Liver (tissue), 9 donors: Measurements from ENCODE around the gene CLGN. TPM values are rescaled to one million over a fixed set of nuclear protein-coding genes. Genes with fewer than 3 reads are reported as not detected.

Experiments used
- DNase-seq: peaks from one replicate; pipeline ENCODE4 v3.0.0-alpha.2; 2017; ENCODE audit warnings: low spot score
- H3K27ac ChIP-seq, 2 donors: one replicate each; pipeline ENCODE4 v1.7.0; 2013; ENCODE audit warnings: inconsistent platforms in 2 of 2, low read length in 2 of 2, control low read depth in 1 of 2, low read depth in 1 of 2, mild to moderate bottlenecking in 1 of 2
- H3K27me3 ChIP-seq, 4 donors: one replicate each; pipeline versions ENCODE4 v1.6.1 to v1.7.0; 2013; ENCODE audit warnings: low read length in 3 of 4, inconsistent platforms in 1 of 4, mild to moderate bottlenecking in 1 of 4, moderate library complexity in 1 of 4; ENCODE audit not compliant: control insufficient read depth in 4 of 4, insufficient read depth in 4 of 4
- H3K36me3 ChIP-seq, 4 donors: one replicate each; pipeline versions ENCODE4 v1.6.1 to v1.7.0; 2013; ENCODE audit warnings: low read length in 3 of 4, mild to moderate bottlenecking in 3 of 4, low read depth in 1 of 4, moderate library complexity in 1 of 4; ENCODE audit not compliant: control insufficient read depth in 4 of 4, insufficient read depth in 3 of 4
- H3K4me1 ChIP-seq, 4 donors: one replicate each; pipeline versions ENCODE4 v1.6.1 to v1.7.0; 2013; ENCODE audit warnings: low read length in 3 of 4, mild to moderate bottlenecking in 3 of 4, moderate library complexity in 1 of 4; ENCODE audit not compliant: control insufficient read depth in 4 of 4, insufficient read depth in 4 of 4
- H3K4me3 ChIP-seq, 3 donors: one replicate each; pipeline versions ENCODE4 v1.6.1 to v1.7.0; 2013; ENCODE audit warnings: low read length in 3 of 3, control low read depth in 1 of 3, low read depth in 1 of 3, mild to moderate bottlenecking in 1 of 3
- H3K9ac ChIP-seq, 2 donors: one replicate each; pipeline ENCODE4 v1.7.0; 2013; ENCODE audit warnings: low read length in 2 of 2, mild to moderate bottlenecking in 2 of 2, moderate library complexity in 2 of 2, control low read depth in 1 of 2, low read depth in 1 of 2
- H3K9me3 ChIP-seq, 4 donors: one replicate each; pipeline versions ENCODE4 v1.6.1 to v1.7.0; 2013; ENCODE audit warnings: low read length in 3 of 4; ENCODE audit not compliant: control insufficient read depth in 4 of 4
- EGR1 ChIP-seq, 2 donors: IDR thresholded peaks; 2 replicates each; pipeline ENCODE4 v1.6.1; 2016 to 2018; ENCODE audit warnings: antibody characterized with exemption in 2 of 2, low read depth in 2 of 2
- FOXA1 ChIP-seq: IDR thresholded peaks from 2 replicates; pipeline ENCODE4 v1.6.1; 2016; ENCODE audit warnings: antibody characterized with exemption
- FOXA2 ChIP-seq: IDR thresholded peaks from 2 replicates; pipeline ENCODE4 v1.6.1; 2016; ENCODE audit warnings: antibody characterized with exemption
- GABPA ChIP-seq, 2 donors: IDR thresholded peaks in 1 of 2; conservative IDR thresholded peaks in 1 of 2; 2 replicates each; pipeline ENCODE4 v1.6.1; 2016; ENCODE audit warnings: antibody characterized with exemption in 2 of 2, mild to moderate bottlenecking in 1 of 2, moderate library complexity in 1 of 2
- HNF4G ChIP-seq: IDR thresholded peaks from 2 replicates; pipeline ENCODE4 v1.6.1; 2016; ENCODE audit warnings: antibody characterized with exemption
- JUND ChIP-seq, 2 donors: IDR thresholded peaks; 2 replicates each; pipeline ENCODE4 v1.6.1; 2016; ENCODE audit warnings: antibody characterized with exemption in 2 of 2
- NR2F2 ChIP-seq: IDR thresholded peaks from 2 replicates; pipeline ENCODE4 v1.6.1; 2016; ENCODE audit warnings: antibody characterized with exemption
- RAD21 ChIP-seq, 2 donors: IDR thresholded peaks; 2 replicates each; pipeline ENCODE4 v1.6.1; 2016; ENCODE audit warnings: antibody characterized with exemption in 2 of 2, mild to moderate bottlenecking in 2 of 2
- RXRA ChIP-seq, 2 donors: IDR thresholded peaks; 2 replicates each; pipeline ENCODE4 v1.6.1; 2017 to 2018; ENCODE audit warnings: antibody characterized with exemption in 2 of 2, mild to moderate bottlenecking in 1 of 2
- SP1 ChIP-seq: IDR thresholded peaks from 2 replicates; pipeline ENCODE4 v1.6.1; 2018; ENCODE audit warnings: antibody characterized with exemption, mild to moderate bottlenecking
- TAF1 ChIP-seq: conservative IDR thresholded peaks from 2 replicates; pipeline ENCODE4 v1.6.1; 2016; ENCODE audit warnings: antibody characterized with exemption, mild to moderate bottlenecking
- YY1 ChIP-seq: IDR thresholded peaks from 2 replicates; pipeline ENCODE4 v1.6.1; 2016; ENCODE audit warnings: antibody characterized with exemption, mild to moderate bottlenecking
- WGBS: extraction: QIAGEN DNeasy Blood & Tissue Kit; methylation state at CpG from one replicate; pipeline ENCODE4 v1.1.7; 2013; 5-methylcytosine and 5-hydroxymethylcytosine counted together
- polyA plus RNA-seq, 2 donors: library from polyadenylated mRNA; stranded (reverse) in 1 of 2; unstranded in 1 of 2; fragments of 200-250 nt in 1 of 2; fragments of >200 nt in 1 of 2; fragmentation: Nextera tagmentation in 1 of 2; extraction: Ambion mirVana in 1 of 2; gene quantifications; one replicate each; pipeline versions ENCODE4 v1.2.1 to v1.2.3, GENCODE V29; 2013 to 2015
- total RNA-seq, 2 donors: library from RNA; depleted of rRNA; stranded (reverse); fragments of >200 nt; gene quantifications; one replicate each; pipeline ENCODE4 v1.2.3, GENCODE V29; 2014
- TF ChIP-seq, protein P1 (sequence below): IDR thresholded peaks from 2 replicates; pipeline ENCODE4 v1.6.1; 2016; ENCODE audit warnings: antibody characterized with exemption, mild to moderate bottlenecking
- TF ChIP-seq, protein P2 (sequence below): fragments of 150-350 bp; IDR thresholded peaks from 2 replicates; pipeline ENCODE4 v1.5.1; 2017; ENCODE audit warnings: improper control_type of control experiment, low read depth, low read length; ENCODE audit not compliant: missing input control
- TF ChIP-seq, protein P3 (sequence below): IDR thresholded peaks from 2 replicates; pipeline ENCODE4 v1.6.1; 2016; ENCODE audit warnings: antibody characterized with exemption
- TF ChIP-seq, protein P4 (sequence below): IDR thresholded peaks from 2 replicates; pipeline ENCODE4 v1.6.1; 2016; ENCODE audit warnings: antibody characterized with exemption
- TF ChIP-seq, protein P5 (sequence below): IDR thresholded peaks from 2 replicates; pipeline ENCODE4 v1.6.1; 2016; ENCODE audit warnings: antibody characterized with exemption
- donor health status: healthy.
- donor health status: healthy.
- donor health status: healthy.
- donor health status: healthy.
- donor health status: healthy.

Gene CLGN
- total and polyA plus RNA-seq, 4 donors, result 1.0 to 8.2 (median 5.0) TPM

DNA sequence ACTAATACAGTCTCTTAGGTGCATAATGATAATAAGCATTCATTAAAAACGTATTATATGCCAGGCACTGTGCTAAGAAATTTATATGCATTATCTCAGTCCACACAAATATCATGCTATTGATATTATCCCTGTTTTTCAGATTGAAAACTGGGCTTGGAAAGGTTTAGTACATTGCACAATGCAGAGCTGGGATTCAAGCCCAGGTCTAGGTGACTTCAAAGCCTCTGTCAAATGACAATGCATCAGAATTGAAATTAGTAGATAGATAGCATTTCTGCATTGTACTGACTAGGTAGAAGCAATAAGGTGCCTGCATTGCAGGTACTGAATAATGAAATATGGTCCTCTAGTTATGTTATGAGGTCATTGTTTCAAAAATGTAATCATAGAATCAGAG, 72.2 kb downstream of the CLGN start:
- DNase-seq, result no peak
- 48% methylated on average over 1 of the region's 1 CpG for WGBS
- Histone ChIP-seq H3K27me3 (no peaks in the 10 kb centered on the region), H3K9ac (no peak overlapping the region), H3K9me3 (no peaks in the 10 kb centered on the region), H3K27ac (no peak overlapping the region), H3K4me1 (no peaks in the 10 kb centered on the region), H3K36me3 (no peaks in the 10 kb centered on the region), H3K4me3 (no peak overlapping the region)
- TF ChIP-seq NR2F2, result no peak
- TF ChIP-seq, protein P1, sequence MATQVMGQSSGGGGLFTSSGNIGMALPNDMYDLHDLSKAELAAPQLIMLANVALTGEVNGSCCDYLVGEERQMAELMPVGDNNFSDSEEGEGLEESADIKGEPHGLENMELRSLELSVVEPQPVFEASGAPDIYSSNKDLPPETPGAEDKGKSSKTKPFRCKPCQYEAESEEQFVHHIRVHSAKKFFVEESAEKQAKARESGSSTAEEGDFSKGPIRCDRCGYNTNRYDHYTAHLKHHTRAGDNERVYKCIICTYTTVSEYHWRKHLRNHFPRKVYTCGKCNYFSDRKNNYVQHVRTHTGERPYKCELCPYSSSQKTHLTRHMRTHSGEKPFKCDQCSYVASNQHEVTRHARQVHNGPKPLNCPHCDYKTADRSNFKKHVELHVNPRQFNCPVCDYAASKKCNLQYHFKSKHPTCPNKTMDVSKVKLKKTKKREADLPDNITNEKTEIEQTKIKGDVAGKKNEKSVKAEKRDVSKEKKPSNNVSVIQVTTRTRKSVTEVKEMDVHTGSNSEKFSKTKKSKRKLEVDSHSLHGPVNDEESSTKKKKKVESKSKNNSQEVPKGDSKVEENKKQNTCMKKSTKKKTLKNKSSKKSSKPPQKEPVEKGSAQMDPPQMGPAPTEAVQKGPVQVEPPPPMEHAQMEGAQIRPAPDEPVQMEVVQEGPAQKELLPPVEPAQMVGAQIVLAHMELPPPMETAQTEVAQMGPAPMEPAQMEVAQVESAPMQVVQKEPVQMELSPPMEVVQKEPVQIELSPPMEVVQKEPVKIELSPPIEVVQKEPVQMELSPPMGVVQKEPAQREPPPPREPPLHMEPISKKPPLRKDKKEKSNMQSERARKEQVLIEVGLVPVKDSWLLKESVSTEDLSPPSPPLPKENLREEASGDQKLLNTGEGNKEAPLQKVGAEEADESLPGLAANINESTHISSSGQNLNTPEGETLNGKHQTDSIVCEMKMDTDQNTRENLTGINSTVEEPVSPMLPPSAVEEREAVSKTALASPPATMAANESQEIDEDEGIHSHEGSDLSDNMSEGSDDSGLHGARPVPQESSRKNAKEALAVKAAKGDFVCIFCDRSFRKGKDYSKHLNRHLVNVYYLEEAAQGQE, result no peak
- TF ChIP-seq EGR1 (IDR thresholded peaks at IDR 0.05; ENCODE audit: low read depth in 2 of 2), result no peak
- TF ChIP-seq, protein P2, sequence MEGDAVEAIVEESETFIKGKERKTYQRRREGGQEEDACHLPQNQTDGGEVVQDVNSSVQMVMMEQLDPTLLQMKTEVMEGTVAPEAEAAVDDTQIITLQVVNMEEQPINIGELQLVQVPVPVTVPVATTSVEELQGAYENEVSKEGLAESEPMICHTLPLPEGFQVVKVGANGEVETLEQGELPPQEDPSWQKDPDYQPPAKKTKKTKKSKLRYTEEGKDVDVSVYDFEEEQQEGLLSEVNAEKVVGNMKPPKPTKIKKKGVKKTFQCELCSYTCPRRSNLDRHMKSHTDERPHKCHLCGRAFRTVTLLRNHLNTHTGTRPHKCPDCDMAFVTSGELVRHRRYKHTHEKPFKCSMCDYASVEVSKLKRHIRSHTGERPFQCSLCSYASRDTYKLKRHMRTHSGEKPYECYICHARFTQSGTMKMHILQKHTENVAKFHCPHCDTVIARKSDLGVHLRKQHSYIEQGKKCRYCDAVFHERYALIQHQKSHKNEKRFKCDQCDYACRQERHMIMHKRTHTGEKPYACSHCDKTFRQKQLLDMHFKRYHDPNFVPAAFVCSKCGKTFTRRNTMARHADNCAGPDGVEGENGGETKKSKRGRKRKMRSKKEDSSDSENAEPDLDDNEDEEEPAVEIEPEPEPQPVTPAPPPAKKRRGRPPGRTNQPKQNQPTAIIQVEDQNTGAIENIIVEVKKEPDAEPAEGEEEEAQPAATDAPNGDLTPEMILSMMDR, result no peak
- no peak for TF ChIP-seq SP1
- no peak for TF ChIP-seq FOXA2
- TF ChIP-seq, protein P3, sequence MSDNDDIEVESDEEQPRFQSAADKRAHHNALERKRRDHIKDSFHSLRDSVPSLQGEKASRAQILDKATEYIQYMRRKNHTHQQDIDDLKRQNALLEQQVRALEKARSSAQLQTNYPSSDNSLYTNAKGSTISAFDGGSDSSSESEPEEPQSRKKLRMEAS, result no peak
- no peak for TF ChIP-seq GABPA (IDR thresholded peaks at IDR 0.05 in 1 of 2, conservative IDR thresholded peaks at IDR 0.05 in 1 of 2)
- TF ChIP-seq, protein P4, sequence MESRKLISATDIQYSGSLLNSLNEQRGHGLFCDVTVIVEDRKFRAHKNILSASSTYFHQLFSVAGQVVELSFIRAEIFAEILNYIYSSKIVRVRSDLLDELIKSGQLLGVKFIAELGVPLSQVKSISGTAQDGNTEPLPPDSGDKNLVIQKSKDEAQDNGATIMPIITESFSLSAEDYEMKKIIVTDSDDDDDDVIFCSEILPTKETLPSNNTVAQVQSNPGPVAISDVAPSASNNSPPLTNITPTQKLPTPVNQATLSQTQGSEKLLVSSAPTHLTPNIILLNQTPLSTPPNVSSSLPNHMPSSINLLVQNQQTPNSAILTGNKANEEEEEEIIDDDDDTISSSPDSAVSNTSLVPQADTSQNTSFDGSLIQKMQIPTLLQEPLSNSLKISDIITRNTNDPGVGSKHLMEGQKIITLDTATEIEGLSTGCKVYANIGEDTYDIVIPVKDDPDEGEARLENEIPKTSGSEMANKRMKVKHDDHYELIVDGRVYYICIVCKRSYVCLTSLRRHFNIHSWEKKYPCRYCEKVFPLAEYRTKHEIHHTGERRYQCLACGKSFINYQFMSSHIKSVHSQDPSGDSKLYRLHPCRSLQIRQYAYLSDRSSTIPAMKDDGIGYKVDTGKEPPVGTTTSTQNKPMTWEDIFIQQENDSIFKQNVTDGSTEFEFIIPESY, result no peak
- TF ChIP-seq YY1, result no peak
- TF ChIP-seq HNF4G, result no peak
- no peak for TF ChIP-seq RXRA (IDR thresholded peaks at IDR 0.05)
- TF ChIP-seq, protein P5, sequence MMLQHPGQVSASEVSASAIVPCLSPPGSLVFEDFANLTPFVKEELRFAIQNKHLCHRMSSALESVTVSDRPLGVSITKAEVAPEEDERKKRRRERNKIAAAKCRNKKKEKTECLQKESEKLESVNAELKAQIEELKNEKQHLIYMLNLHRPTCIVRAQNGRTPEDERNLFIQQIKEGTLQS, result no peak
- TF ChIP-seq TAF1, result no peak
- TF ChIP-seq RAD21 (IDR thresholded peaks at IDR 0.05), result no peak
- TF ChIP-seq FOXA1, result no peak
- no peak for TF ChIP-seq JUND (IDR thresholded peaks at IDR 0.05)

DNA sequence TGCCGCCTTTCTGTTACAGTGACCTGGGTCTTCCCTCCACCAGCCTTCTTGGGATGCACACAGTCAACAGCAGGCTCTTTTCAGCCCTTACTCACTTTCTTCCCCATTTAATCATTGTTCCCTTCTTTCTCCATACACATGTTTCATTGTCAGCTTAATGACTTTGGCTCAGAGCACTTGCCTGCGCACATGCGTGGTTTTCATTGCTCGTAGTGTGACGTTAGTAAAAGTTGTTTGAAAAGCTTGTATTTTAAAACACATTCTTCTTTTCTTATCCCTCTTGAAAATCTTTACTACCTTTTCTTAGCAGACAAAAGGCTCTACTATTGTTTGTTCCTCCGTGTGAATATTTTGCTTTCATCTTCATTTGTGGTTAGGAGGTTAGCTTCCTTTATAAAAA, 73.7 kb downstream of the CLGN start:
- no peak for DNase-seq
- Histone ChIP-seq H3K9ac (no peak overlapping the region), H3K4me1 (no peaks in the 10 kb centered on the region), H3K27ac (no peak overlapping the region), H3K36me3 (no peaks in the 10 kb centered on the region), H3K4me3 (no peak overlapping the region), H3K27me3 (no peaks in the 10 kb centered on the region), H3K9me3 (no peaks in the 10 kb centered on the region)
- 84% methylated on average over 6 of the region's 6 CpGs for WGBS
- no peak for TF ChIP-seq FOXA1
- TF ChIP-seq TAF1, result no peak
- TF ChIP-seq, protein P5, result no peak
- no peak for TF ChIP-seq EGR1 (IDR thresholded peaks at IDR 0.05; ENCODE audit: low read depth in 2 of 2)
- TF ChIP-seq YY1, result no peak
- TF ChIP-seq, protein P2, result no peak
- TF ChIP-seq, protein P3, result no peak
- no peak for TF ChIP-seq JUND (IDR thresholded peaks at IDR 0.05)
- TF ChIP-seq RXRA (IDR thresholded peaks at IDR 0.05), result no peak
- TF ChIP-seq FOXA2, result no peak
- TF ChIP-seq SP1, result no peak
